K562 (cell line): ENCODE data around the gene LAGE3. TPM values are rescaled to one million over a fixed set of nuclear protein-coding genes. Genes with fewer than 3 reads are reported as not detected.
A peak's percentile ranks its signal among the peaks of the same experiment; 100 is the strongest.

Source experiments
- ATF6 ChIP-seq: sonication (generic); formaldehyde crosslinking; IDR thresholded peaks from 2 replicates; pipeline ENCODE4 v1.4.0; 2020; ENCODE audit warnings: mild to moderate bottlenecking, missing genetic modification reagents
- CTBP1 ChIP-seq: fragments of 450-650 bp; IDR thresholded peaks from 2 replicates; pipeline ENCODE4 v1.6.1; 2016; ENCODE audit warnings: borderline replicate concordance
- E2F1 ChIP-seq: sonication (generic); formaldehyde crosslinking; IDR thresholded peaks from 2 replicates; pipeline ENCODE4 v1.8.1; 2023; ENCODE audit warnings: mild to moderate bottlenecking, missing genetic modification reagents, moderate library complexity
- ERF ChIP-seq: fragments of 450-650 bp; formaldehyde crosslinking; IDR thresholded peaks from 2 replicates; pipeline ENCODE4 v1.4.0; 2020; ENCODE audit warnings: mild to moderate bottlenecking, mixed read lengths
- FOXJ2 ChIP-seq: fragments of 200-800 bp; sonication (Bioruptor generic); IDR thresholded peaks from 2 replicates; pipeline ENCODE4 v1.6.1; 2016; ENCODE audit warnings: missing genetic modification characterization, missing compliant biosample characterization
- GTF3C2 ChIP-seq: IDR thresholded peaks from 3 replicates; pipeline ENCODE4 v1.6.1; 2011; ENCODE audit warnings: borderline replicate concordance, mild to moderate bottlenecking, moderate library complexity; ENCODE audit not compliant: insufficient read length; ENCODE audit errors: extremely low read depth
- IRF1 ChIP-seq: sonication (generic); formaldehyde crosslinking; IDR thresholded peaks from 2 replicates; pipeline ENCODE4 v1.8.0; 2022; ENCODE audit warnings: missing genetic modification reagents, mild to moderate bottlenecking, borderline replicate concordance
- NFIC ChIP-seq: fragments of 450-650 bp; IDR thresholded peaks from 2 replicates; pipeline ENCODE4 v1.6.1; 2017; ENCODE audit warnings: mild to moderate bottlenecking, inconsistent platforms
- NR2C2 ChIP-seq, 2 experiments: fragments of 200-800 bp in 1 of 2; sonication (Bioruptor generic) in 1 of 2; sonication (generic) in 1 of 2; formaldehyde crosslinking in 1 of 2; IDR thresholded peaks; 2 replicates each; pipeline versions ENCODE4 v1.6.1 to v1.8.0; 2016 to 2022; ENCODE audit warnings: mild to moderate bottlenecking in 1 of 2, missing compliant biosample characterization in 1 of 2, missing genetic modification characterization in 1 of 2, missing genetic modification reagents in 1 of 2
- RNF2 ChIP-seq: sonication (generic); IDR thresholded peaks from 2 replicates; pipeline ENCODE4 v1.6.1; 2016
- SMAD4 ChIP-seq: fragments of 250-450 bp; sonication (Bioruptor Pico); conservative IDR thresholded peaks from 2 replicates; pipeline ENCODE4 v1.8.0; 2021; ENCODE audit warnings: inconsistent platforms, mild to moderate bottlenecking, moderate library complexity
- SMARCA4 ChIP-seq: fragments of 450-650 bp; IDR thresholded peaks from 2 replicates; pipeline ENCODE4 v1.6.1; 2016
- STAT5B ChIP-seq: fragments of 250-450 bp; sonication (Bioruptor Pico); IDR thresholded peaks from 2 replicates; pipeline ENCODE4 v1.8.0; 2021; ENCODE audit warnings: mild to moderate bottlenecking, inconsistent platforms
- TCF3 ChIP-seq: sonication (generic); formaldehyde crosslinking; IDR thresholded peaks from 2 replicates; pipeline ENCODE4 v1.4.0; 2020; ENCODE audit warnings: mild to moderate bottlenecking, missing genetic modification reagents
- ZBED1 ChIP-seq: IDR thresholded peaks from 2 replicates; pipeline ENCODE4 v1.6.1; 2014
- ZBTB17 ChIP-seq: fragments of 450-650 bp; formaldehyde crosslinking; IDR thresholded peaks from 2 replicates; pipeline ENCODE4 v1.4.0; 2020; ENCODE audit warnings: mild to moderate bottlenecking
- ZBTB2 ChIP-seq: fragments of 450-650 bp; IDR thresholded peaks from 2 replicates; pipeline ENCODE4 v1.6.1; 2016; ENCODE audit warnings: antibody characterized with exemption
- ZC3H8 ChIP-seq: fragments of 450-650 bp; IDR thresholded peaks from 2 replicates; pipeline ENCODE4 v1.6.1; 2017
- ZNF239 ChIP-seq: fragments of 250-450 bp; sonication (Bioruptor Pico); IDR thresholded peaks from 2 replicates; pipeline ENCODE4 v1.4.0; 2020; ENCODE audit warnings: mild to moderate bottlenecking
- polyA plus RNA-seq, 8 experiments: library from polyadenylated mRNA; depleted of rRNA in 4 of 8; stranded (reverse) in 5 of 8; unstranded in 3 of 8; fragments of >200 nt; fragmentation: Nextera tagmentation in 2 of 8; fragmentation: Illumina TruSeq in 1 of 8; extraction: Ambion mirVana in 2 of 8; extraction: Trizol in 1 of 8; gene quantifications; 2 replicates each; pipeline versions ENCODE4 v1.2.1 to v1.2.3, GENCODE V29; 2011 to 2014; ENCODE audit warnings: inconsistent platforms in 1 of 8, missing spikeins in 1 of 8
- total RNA-seq, 7 experiments: library from RNA; depleted of rRNA in 6 of 7; stranded (reverse); fragments of >200 nt in 6 of 7; fragmentation: Illumina TruSeq in 2 of 7; extraction: Trizol in 2 of 7; gene quantifications; 2 replicates each; pipeline versions ENCODE4 v1.2.1 to v1.2.3, GENCODE V29; 2011 to 2021; ENCODE audit warnings: low replicate concordance in 1 of 7

LAGE3 gene
- total and polyA plus RNA-seq, 9 of the 15 experiments (the other 6 are each of a cell fraction or from before 2014, with no cell fraction given): 28.2 to 125 (median 35.8) TPM

- TF ChIP-seq IRF1 (CRISPR knock-in tag) (no peak), SMARCA4 (peak; percentile 90), E2F1 (CRISPR knock-in tag) (no peak), TCF3 (CRISPR knock-in tag) (peak; percentile 78), CTBP1 (peak; percentile 71; the same call in 1 of the 2 replicates), ZC3H8 (no peak), SMAD4 (CRISPR knock-in tag) (peak; percentile 59; the same call in 1 of the 2 replicates), NR2C2 (CRISPR knock-in tag; IDR thresholded peaks at IDR 0.05) (no peak), NR2C2 (tag; IDR thresholded peaks at IDR 0.05) (0 out of 2 replicates have a peak, but pooled peaks have one; percentile 36), FOXJ2 (tag) (no peak), ATF6 (CRISPR knock-in tag) (no peak), STAT5B (CRISPR knock-in tag) (no peak), RNF2 (no peak), GTF3C2 (no peak), ERF (CRISPR knock-in tag) (no peak), ZBED1 (no peak), ZNF239 (CRISPR knock-in tag) (no peak), ZBTB17 (no peak), NFIC (peak; percentile 94), ZBTB2 (0 out of 2 replicates have a peak, but pooled peaks have one; percentile 12)
These were observed 16.4 kb upstream of the LAGE3 start (continued) for GRCh38 chrX:154495472-154495922.
